Transverse colon (tissue), 3 donors: Measurements from ENCODE around the gene GCN1.

Experiments used
- POLR2A ChIP-seq: fragments of 450-650 bp; IDR thresholded peaks from one replicate; pipeline ENCODE4 v1.6.1; 2016; ENCODE audit warnings: antibody characterized with exemption, mild to moderate bottlenecking, moderate library complexity
- TF ChIP-seq, protein P1 (sequence below), 5 experiments: fragments of 200-600 bp in 3 of 5; fragments of 450-650 bp in 2 of 5; sonication (generic) in 3 of 5; IDR thresholded peaks; 1 replicate in 2 of 5; 2 replicates in 3 of 5; pipeline ENCODE4 v1.5.1; 2016 to 2017; ENCODE audit warnings: antibody characterized with exemption in 5 of 5, inconsistent platforms in 3 of 5, mild to moderate bottlenecking in 2 of 5, moderate library complexity in 1 of 5

GRCh38 chr12:120095736-120096135, 98.8 kb downstream of the GCN1 start:
- TF ChIP-seq, protein P1, sequence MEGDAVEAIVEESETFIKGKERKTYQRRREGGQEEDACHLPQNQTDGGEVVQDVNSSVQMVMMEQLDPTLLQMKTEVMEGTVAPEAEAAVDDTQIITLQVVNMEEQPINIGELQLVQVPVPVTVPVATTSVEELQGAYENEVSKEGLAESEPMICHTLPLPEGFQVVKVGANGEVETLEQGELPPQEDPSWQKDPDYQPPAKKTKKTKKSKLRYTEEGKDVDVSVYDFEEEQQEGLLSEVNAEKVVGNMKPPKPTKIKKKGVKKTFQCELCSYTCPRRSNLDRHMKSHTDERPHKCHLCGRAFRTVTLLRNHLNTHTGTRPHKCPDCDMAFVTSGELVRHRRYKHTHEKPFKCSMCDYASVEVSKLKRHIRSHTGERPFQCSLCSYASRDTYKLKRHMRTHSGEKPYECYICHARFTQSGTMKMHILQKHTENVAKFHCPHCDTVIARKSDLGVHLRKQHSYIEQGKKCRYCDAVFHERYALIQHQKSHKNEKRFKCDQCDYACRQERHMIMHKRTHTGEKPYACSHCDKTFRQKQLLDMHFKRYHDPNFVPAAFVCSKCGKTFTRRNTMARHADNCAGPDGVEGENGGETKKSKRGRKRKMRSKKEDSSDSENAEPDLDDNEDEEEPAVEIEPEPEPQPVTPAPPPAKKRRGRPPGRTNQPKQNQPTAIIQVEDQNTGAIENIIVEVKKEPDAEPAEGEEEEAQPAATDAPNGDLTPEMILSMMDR (IDR thresholded peaks at IDR 0.05) = no peak
- TF ChIP-seq POLR2A = no peak
